SU-DHL-6 (cell line): ENCODE results near the gene LRRC47.

ENCODE experiments used
- H2AFZ ChIP-seq: fragments of 200-600 bp; sonication (generic); 2 replicates; pipeline ENCODE4 v1.6.1; 2014; ENCODE audit warnings: low read depth, mild to moderate bottlenecking, moderate library complexity, mixed read lengths, antibody characterized with exemption, low read length; ENCODE audit not compliant: severe bottlenecking
- H3F3A ChIP-seq: fragments of 200-600 bp; shearing (Covaris generic); 2 replicates; pipeline ENCODE4 v1.6.0; 2016; ENCODE audit warnings: antibody characterized with exemption, mild to moderate bottlenecking; ENCODE audit not compliant: insufficient read depth
- H3K27ac ChIP-seq: fragments of 200-600 bp; sonication (generic); 2 replicates; pipeline ENCODE4 v1.5.1; 2016; ENCODE audit warnings: low read depth, mild to moderate bottlenecking, low read length, moderate library complexity, mixed read lengths
- H3K27me3 ChIP-seq: fragments of 200-600 bp; sonication (generic), shearing (Covaris generic); 2 replicates; pipeline ENCODE4 v1.6.0; 2014; ENCODE audit warnings: mild to moderate bottlenecking, low read length
- H3K36me3 ChIP-seq: fragments of 200-600 bp; sonication (generic); 2 replicates; pipeline ENCODE4 v1.6.1; 2014; ENCODE audit warnings: mild to moderate bottlenecking, low read length, mixed read lengths
- H3K4me2 ChIP-seq: fragments of 300-600, 200-600 bp; shearing (Covaris generic), sonication (generic); 2 replicates; pipeline ENCODE4 v1.6.0; 2014; ENCODE audit warnings: low read length, low read depth, mild to moderate bottlenecking; ENCODE audit not compliant: poor library complexity, severe bottlenecking
- H3K4me3 ChIP-seq: fragments of 200-600 bp; sonication (generic); 2 replicates; pipeline ENCODE4 v1.5.1; 2014; ENCODE audit warnings: antibody characterized with exemption, low read length, mild to moderate bottlenecking, mixed read lengths; ENCODE audit not compliant: insufficient read depth, poor library complexity, severe bottlenecking
- H3K79me2 ChIP-seq: fragments of 200-600 bp; sonication (generic); 2 replicates; pipeline ENCODE4 v1.6.1; 2014; ENCODE audit warnings: mild to moderate bottlenecking, low read length, moderate library complexity; ENCODE audit not compliant: insufficient read depth
- H3K9ac ChIP-seq: fragments of 200-600 bp; sonication (generic); 2 replicates; pipeline ENCODE4 v1.7.0; 2014; ENCODE audit warnings: mild to moderate bottlenecking, low read length
- H3K9me2 ChIP-seq: fragments of 200-600 bp; sonication (generic); replicated peaks from 2 replicates; pipeline ENCODE4 v1.6.1; 2014; ENCODE audit warnings: low read length; ENCODE audit not compliant: insufficient read depth
- H3K9me3 ChIP-seq: fragments of 200-600 bp; sonication (generic); 2 replicates; pipeline ENCODE4 v1.6.1; 2014; ENCODE audit warnings: low read length, mixed read lengths; ENCODE audit not compliant: insufficient read depth
- H4K20me1 ChIP-seq: fragments of 200-600 bp; sonication (generic); 2 replicates; pipeline ENCODE4 v1.6.1; 2014; ENCODE audit warnings: low read depth, mild to moderate bottlenecking, antibody characterized with exemption, low read length, moderate library complexity, mixed read lengths
- EZH2phosphoT487 ChIP-seq: fragments of 200-600 bp; sonication (generic), shearing (Covaris generic); conservative IDR thresholded peaks from 2 replicates; pipeline ENCODE4 v1.6.1; 2018; ENCODE audit warnings: mild to moderate bottlenecking, antibody characterized with exemption, low read length, moderate library complexity, mixed read lengths
- TF ChIP-seq, protein P1 (sequence below): fragments of 200-600 bp; sonication (generic); IDR thresholded peaks from one replicate; pipeline ENCODE4 v1.5.1; 2017; ENCODE audit warnings: antibody characterized with exemption, mild to moderate bottlenecking, low read length, moderate library complexity; ENCODE audit not compliant: insufficient read depth, poor library complexity, severe bottlenecking

The LRRC47 gene

DNA sequence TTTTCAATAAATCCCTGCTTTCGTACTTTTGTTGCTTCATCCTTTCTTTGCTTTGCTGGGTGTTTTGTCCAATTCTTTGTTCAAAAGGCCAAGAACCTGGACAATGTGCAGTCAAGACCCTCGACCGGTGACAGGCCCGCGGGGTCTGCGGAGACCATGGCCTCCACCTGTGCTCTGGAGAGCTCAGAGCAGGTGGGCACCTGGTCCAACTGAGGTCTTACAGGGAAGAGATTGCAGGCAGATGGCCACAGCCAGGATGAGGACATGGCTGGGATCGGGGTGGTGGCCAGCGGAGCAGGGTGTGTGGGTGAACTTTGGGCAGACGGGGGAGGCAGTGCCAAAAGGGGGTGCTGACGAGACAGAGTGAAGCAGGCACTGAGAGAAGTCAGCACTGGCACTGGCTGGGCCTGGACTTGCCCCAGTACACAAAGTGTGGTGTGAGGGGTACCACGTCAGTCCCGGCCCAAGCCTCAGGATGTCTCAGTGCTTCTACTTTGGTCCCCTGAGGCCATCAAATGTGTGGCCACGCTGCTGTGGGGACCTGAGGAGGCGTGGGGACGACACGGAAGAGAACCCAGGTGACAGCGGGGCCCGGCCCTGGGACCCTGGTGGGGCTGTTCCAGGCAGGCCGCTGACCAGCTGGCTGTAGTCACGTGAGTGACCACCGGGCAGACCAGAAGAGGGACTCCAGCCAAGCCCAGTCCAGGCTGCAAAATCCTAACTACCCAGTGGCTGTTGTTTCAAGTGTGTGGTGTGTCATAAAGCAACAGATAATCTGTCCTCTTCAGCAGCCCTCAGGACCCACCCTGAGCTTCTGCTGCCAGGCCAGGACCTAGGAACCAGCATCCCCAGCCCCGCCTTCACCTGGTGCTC, 54.5 kb downstream of the LRRC47 start:
- H3K9me3 ChIP-seq = no peaks in the 10 kb centered on the region
- H3F3A ChIP-seq = no peaks in the 10 kb centered on the region
- no peak overlapping the region for H3K4me2 ChIP-seq
- no peaks in the 10 kb centered on the region for H3K36me3 ChIP-seq
- H3K27ac ChIP-seq = no peak overlapping the region
- no peaks in the 10 kb centered on the region for H4K20me1 ChIP-seq
- H3K9me2 ChIP-seq = no peaks in the 10 kb centered on the region
- H3K79me2 ChIP-seq = no peaks in the 10 kb centered on the region
- H2AFZ ChIP-seq = no peak overlapping the region
- TF ChIP-seq, protein P1, sequence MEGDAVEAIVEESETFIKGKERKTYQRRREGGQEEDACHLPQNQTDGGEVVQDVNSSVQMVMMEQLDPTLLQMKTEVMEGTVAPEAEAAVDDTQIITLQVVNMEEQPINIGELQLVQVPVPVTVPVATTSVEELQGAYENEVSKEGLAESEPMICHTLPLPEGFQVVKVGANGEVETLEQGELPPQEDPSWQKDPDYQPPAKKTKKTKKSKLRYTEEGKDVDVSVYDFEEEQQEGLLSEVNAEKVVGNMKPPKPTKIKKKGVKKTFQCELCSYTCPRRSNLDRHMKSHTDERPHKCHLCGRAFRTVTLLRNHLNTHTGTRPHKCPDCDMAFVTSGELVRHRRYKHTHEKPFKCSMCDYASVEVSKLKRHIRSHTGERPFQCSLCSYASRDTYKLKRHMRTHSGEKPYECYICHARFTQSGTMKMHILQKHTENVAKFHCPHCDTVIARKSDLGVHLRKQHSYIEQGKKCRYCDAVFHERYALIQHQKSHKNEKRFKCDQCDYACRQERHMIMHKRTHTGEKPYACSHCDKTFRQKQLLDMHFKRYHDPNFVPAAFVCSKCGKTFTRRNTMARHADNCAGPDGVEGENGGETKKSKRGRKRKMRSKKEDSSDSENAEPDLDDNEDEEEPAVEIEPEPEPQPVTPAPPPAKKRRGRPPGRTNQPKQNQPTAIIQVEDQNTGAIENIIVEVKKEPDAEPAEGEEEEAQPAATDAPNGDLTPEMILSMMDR = no peak
- TF ChIP-seq EZH2phosphoT487 = no peak
- H3K27me3 ChIP-seq = no peaks in the 10 kb centered on the region
- H3K4me3 ChIP-seq = no peak overlapping the region
- H3K9ac ChIP-seq = no peak overlapping the region

DNA sequence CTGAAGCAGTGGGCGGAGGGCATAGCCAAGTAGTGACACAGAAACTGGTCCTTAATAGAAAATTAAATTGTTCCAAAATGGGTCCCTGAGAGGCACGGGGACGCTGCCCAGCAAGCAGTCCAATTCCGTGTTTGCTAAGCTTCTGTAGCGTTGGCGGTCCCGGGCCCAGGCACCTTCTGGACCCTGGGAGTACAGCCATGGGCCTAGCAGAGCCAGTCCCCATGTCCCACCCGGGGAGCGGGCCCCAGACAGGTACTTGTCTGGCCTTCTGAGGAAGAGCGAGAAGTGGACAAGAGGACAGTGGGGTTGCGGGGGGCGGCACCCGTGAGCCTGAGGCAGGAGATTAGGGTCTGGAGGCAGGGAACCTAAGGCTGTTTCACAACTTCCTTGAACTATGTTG, 55.5 kb downstream of the LRRC47 start:
- Histone ChIP-seq H3K9me2 (no peaks in the 10 kb centered on the region), H3K4me2 (no peak overlapping the region), H3K9ac (no peak overlapping the region), H3K36me3 (no peaks in the 10 kb centered on the region), H3K9me3 (no peaks in the 10 kb centered on the region), H2AFZ (no peak overlapping the region), H3K79me2 (no peaks in the 10 kb centered on the region), H3F3A (no peaks in the 10 kb centered on the region), H4K20me1 (no peaks in the 10 kb centered on the region), H3K27ac (no peak overlapping the region), H3K27me3 (no peaks in the 10 kb centered on the region), H3K4me3 (no peak overlapping the region)
- TF ChIP-seq EZH2phosphoT487 = no peak
- TF ChIP-seq, protein P1 = no peak

DNA sequence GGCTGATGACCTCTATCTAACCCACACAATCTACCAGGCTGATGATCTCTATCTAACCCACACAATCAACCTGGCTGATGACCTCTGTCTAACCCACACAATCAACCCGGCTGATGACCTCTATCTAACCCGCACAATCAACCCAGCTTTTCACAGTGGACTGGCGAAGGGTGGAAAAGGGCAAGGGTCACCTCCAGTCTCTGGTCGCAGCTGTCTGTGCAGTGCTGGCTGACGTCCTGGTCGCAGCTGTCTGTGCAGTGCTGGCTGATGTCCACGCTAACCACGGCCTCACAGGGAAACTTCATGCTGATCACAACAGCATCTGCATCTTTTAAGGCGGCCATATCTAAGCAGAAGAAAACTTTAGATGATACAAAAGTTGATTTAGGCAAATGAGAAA, 56.3 kb downstream of the LRRC47 start:
- H3K27me3 ChIP-seq = no peaks in the 10 kb centered on the region
- TF ChIP-seq, protein P1 = no peak
- no peak for TF ChIP-seq EZH2phosphoT487
- no peaks in the 10 kb centered on the region for H3K79me2 ChIP-seq
- H3K4me2 ChIP-seq = no peak overlapping the region
- no peaks in the 10 kb centered on the region for H3K9me2 ChIP-seq
- H4K20me1 ChIP-seq = no peaks in the 10 kb centered on the region
- no peaks in the 10 kb centered on the region for H3F3A ChIP-seq
- H3K4me3 ChIP-seq = no peak overlapping the region
- H3K36me3 ChIP-seq = no peaks in the 10 kb centered on the region
- H3K9me3 ChIP-seq = no peaks in the 10 kb centered on the region
- no peak overlapping the region for H3K9ac ChIP-seq
- no peak overlapping the region for H2AFZ ChIP-seq
- no peak overlapping the region for H3K27ac ChIP-seq
